Non-pigmented ciliary epithelial cell (primary cell): ENCODE measurements around the gene CEP95.
"Not testable (repeated sequence)": the region's sequence is repeated elsewhere in the genome, so short reads cannot be mapped to it uniquely, and the experiment has no call there.

Experiments
- DNase-seq: peaks from one replicate; pipeline ENCODE4 v3.0.0-alpha.2; 2010; ENCODE audit warnings: low read depth

CEP95 gene

DNA sequence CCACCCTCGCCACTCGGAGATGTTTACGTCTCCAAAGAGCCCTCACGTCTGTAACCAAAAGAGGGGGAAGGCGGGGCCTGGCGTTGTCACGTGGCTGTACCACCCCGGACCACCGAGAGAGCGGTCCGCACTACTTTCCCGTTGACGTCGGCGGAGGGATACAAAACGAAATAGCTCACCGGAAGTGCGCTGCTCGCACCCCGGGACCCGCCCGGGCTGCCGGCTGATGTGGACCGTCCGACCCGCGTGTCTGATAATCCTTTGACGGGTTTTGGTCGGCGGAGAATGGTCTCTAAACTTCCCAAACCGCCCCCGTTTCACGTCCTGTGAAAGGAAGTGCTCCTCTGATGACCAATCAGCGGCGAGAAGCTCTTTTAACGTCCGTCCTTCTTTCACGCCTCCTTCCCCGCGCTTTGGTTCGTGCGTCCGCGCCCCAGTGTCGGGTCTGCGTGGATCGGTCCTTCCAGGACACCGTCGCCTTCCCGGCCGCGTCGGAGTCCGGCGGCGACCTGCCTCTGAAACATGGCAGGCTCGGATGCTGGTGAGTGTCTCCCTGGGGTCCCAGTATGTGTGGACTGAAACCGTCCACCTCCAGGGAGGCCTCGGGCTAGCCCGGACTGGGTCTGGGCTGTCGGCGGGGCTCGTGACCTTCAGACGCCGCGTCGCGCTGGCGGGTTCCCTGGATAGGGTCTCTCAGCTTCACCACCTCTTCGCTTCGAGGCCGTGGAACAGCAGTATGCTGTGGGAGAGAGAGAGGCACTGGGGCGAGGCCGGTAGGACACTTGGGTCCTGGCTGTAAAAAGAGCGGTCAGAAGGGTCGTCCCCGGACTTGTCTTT lies at the start of gene CEP95:
Gene CEP95, plus strand, starts transcription at position 402 of the 837 bp plus-strand sequence. Its CDS starts 121 bp downstream, at position 523.
- DNase-seq: peak; percentile 91

DNA sequence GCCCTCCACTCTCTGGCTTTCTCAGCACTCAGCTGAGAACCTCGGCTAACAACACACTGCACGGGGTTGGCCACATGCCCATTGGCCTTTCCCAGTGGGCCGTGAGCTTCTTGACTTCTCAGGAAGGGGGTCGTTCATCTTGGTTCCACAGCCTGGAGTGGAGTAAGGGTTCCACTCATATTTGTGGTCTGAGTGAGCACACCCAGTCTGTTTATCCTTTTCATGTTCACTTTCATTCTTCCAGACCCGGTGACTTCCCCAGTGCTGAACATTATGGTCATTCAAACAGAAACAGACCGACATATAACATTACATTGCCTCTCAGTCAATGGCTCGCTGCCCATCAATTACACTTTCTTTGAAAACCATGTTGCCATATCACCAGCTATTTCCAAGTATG lies 49.6 kb upstream of the CEP95 start:
- peak; percentile 52 for DNase-seq

GRCh38 chr17:64458756-64459155 lies 48.0 kb upstream of the CEP95 start:
- DNase-seq: no peak

GRCh38 chr17:64459284-64459747 lies 47.5 kb upstream of the CEP95 start:
- peak; percentile 42 for DNase-seq

DNA sequence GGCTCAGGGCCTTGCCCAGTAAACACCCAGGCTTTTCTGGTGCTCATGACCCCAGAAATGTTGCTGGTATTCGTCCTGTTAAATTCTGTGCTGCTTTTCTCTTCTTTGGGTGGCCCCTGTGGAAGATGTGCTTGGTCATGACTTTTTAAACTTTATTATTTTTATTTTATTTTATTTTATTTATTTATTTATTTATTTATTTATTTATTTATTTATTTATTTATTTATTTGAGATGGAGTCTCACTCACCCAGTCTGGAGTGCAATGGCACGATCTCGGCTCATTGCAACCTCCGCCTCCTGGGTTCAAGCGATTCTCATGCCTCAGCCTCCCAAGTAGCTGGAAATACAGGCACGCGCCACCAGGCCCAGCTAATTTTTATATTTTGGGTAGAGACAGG lies 47.0 kb upstream of the CEP95 start:
- not testable (repeated sequence) for DNase-seq

DNA sequence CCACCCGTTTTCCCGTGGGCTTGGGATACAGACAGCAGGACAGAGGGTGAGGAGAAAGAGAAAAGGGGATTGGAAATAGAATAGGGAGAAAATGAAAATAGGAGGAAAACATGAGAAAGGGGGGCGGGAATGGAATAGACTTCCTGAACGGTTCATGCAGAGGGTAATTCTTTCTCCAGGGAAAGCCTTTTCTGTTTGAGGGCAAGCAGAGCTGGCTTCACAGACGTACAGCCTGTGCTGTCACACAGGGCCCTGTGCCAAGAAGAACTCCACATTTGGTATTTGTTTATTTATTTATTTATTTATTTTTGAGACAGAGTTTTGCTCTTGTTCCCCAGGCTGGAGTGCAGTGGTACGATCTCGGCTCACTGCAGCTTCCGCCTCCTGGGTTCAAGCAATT lies 45.8 kb upstream of the CEP95 start:
- no peak for DNase-seq

GRCh38 chr17:64461788-64462187 lies 45.0 kb upstream of the CEP95 start:
- no peak for DNase-seq

GRCh38 chr17:64466019-64466735 lies 40.6 kb upstream of the CEP95 start:
- DNase-seq: no peak

GRCh38 chr17:64466834-64467233 lies 39.9 kb upstream of the CEP95 start:
- DNase-seq: not testable (repeated sequence)

- DNase-seq: no peak
These were observed 36.2 kb upstream of the CEP95 start for GRCh38 chr17:64470625-64471024.

GRCh38 chr17:64471440-64471839 lies 35.3 kb upstream of the CEP95 start:
- DNase-seq: no peak

DNA sequence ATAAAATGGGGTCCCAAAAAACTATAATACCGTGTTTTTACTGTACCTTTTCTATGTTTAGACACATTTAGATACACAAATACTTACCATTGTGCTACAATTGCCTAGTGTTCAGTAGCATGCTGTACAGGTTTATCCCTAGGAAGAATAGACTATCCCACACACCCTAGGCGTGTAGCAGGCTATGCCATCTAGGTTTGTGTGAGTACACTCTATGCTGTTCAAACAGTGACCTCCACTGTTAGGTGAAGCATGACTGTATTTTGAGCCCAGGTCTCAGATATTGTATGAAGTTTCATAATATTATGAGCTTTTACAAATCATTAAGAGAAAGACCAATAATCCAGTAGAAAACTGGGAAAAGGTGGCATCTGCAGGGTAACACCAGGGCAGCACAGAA lies 34.2 kb upstream of the CEP95 start:
- DNase-seq: no peak

- no peak for DNase-seq
These were observed 28.9 kb upstream of the CEP95 start for GRCh38 chr17:64477849-64478248.

GRCh38 chr17:64480951-64481350 lies 25.8 kb upstream of the CEP95 start:
- no peak for DNase-seq

DNA sequence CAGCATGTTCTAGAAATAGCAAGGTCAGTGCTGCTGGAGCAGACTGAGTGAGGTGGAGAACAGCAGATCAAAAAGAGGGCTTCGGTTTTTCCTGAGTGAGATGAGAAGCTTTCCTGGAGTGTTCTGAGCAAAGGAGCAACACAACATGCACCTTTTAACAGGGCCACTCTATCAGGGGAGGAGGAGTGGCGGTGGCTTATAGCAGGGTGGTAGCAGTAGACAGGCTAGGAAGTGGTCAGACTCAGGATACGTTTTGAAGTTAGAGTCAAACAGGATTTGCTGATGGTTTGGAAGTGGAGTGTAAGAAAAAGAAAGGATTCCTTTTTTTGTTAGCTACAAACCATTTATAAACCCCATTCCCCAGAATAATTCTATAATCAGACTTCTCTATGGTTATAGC lies 22.4 kb upstream of the CEP95 start:
- no peak for DNase-seq

DNA sequence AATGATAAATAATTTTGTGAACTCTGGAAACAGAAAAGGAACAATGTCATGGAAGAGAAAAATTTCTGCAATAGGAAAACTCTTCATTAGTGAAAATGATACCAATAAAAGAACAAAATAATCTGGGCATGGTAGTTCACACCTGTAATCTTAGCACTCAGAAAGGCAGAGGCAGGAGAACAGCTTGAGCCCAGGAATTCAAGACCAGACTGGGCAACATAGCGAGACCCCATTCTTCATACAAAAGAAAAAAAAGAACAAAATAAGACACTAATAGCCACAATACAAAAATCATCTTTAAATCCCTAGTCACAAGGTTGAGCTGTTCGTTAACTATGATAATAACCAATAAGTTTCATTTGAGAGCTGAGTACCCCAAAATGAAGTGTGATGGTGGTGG lies 18.5 kb upstream of the CEP95 start:
- DNase-seq: no peak

GRCh38 chr17:64491034-64491860 lies 15.5 kb upstream of the CEP95 start:
- DNase-seq: no peak

DNA sequence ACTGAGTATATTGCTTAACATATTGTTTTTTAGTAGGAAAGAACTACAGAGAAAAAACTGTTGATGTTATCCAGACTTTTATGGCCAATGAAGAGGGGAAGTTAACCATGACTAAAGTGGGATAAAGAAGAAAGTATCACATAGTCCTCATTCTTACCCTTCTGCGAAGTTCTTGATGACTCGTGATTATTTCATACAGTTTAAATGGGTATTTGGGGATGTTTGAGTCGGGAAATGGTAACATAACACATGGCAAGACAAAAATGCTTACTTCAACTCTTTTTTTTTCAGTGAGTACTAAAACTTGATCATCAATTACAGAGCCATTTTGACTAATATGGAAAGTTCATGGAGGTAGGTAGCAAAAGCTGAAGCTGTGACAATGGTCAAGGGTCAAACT lies 14.8 kb upstream of the CEP95 start:
- no peak for DNase-seq

DNA sequence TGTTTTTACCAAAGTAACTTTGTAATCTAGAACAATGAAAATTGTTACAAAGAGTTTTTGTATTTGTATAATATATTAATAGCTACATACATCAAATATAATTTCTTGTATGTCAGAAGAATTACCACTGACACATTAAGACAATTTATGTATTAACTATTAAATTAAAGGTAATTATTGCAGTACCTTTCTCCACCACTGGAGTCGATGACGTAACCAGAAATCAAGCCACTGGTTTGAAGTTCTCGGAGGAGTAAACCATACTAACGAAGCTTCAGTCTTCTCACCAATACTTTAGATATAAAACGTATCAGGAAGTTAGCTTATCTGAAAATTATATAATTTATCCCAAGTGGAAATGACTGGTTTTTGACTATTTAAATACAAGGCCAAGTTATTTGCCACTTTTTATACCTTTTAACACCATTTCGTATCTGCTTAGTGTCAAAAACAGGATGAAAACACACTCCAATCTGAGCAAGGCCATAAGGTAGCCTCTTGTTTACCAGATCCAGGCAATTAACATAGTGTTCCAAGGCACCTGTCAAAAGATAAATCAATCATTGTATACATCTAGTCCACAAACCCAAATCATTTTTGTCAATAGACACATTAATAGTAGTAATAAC lies 14.2 kb upstream of the CEP95 start:
- DNase-seq: no peak

GRCh38 chr17:64494121-64494520 lies 12.7 kb upstream of the CEP95 start:
- DNase-seq: no peak

DNA sequence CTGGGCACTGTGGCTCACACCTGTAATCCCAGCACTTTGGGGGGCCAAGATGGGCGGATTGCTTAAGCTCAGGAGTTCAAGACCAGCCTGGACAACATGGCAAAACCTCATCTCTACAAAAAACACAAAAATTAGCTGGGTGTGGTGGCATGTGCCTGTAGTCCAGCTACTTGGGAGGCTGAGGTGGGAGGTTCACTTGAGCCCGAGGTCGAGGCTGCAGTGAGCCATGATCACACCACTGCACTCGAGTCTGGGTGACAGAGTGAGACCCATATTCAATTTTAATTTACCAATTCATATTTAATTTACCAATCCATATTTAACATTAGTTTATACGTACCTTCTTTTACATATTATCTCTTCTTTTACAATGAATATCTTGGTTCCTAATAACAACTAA lies 11.5 kb upstream of the CEP95 start:
- DNase-seq: not testable (repeated sequence)

DNA sequence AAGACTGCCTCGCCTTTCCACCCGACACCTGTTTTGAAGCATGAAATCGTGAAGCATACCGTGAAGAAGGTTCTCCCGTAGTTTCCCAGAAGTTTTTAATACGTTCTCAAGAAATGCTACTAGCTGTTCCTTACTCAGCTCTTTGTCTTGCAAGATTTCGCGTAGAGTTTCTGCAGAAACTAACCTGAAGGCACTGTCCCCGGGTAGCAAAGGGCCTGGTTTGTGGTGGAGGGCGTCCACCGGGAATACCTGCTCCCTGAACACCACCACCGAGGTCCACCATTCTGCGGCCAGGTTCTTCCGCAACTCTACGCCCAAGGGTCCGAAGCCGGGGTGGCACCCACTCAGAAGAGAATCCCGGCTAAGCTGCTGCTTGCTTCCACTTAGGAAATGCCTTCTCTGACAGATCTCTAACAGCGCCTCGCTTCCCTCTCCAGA lies 10.4 kb upstream of the CEP95 start:
- DNase-seq: no peak
